Fibroblast of lung (primary cell): ENCODE results near the gene ATP13A5. TPM values are rescaled to one million over a fixed set of nuclear protein-coding genes. Genes with fewer than 3 reads are reported as not detected.

ENCODE experiments used
- DNase-seq, 2 donors: peaks; one replicate each; pipeline versions ENCODE4 v3.0.0 to v3.0.0-alpha.2; 2010; ENCODE audit warnings: low read depth in 2 of 2
- H2AFZ ChIP-seq: 2 replicates; pipeline ENCODE4 v1.5.1; 2012; ENCODE audit warnings: low read length, control low read depth, inconsistent platforms
- H3K27ac ChIP-seq: 2 replicates; pipeline ENCODE4 v1.5.1; 2011; ENCODE audit warnings: low read length, control low read depth; ENCODE audit not compliant: insufficient read depth
- H3K27me3 ChIP-seq: 2 replicates; pipeline ENCODE4 v1.5.1; 2011; ENCODE audit warnings: mild to moderate bottlenecking, low read length; ENCODE audit not compliant: control insufficient read depth, insufficient read depth
- H3K36me3 ChIP-seq: 2 replicates; pipeline ENCODE4 v1.5.1; 2011; ENCODE audit warnings: low read length; ENCODE audit not compliant: control insufficient read depth, insufficient read depth
- H3K4me1 ChIP-seq: 2 replicates; pipeline ENCODE4 v1.5.1; 2011; ENCODE audit warnings: low read length; ENCODE audit not compliant: control insufficient read depth, insufficient read depth; ENCODE audit errors: extremely low read depth
- H3K4me2 ChIP-seq: 2 replicates; pipeline ENCODE4 v1.5.1; 2011; ENCODE audit warnings: low read length, control low read depth; ENCODE audit not compliant: insufficient read depth; ENCODE audit errors: extremely low read depth
- H3K4me3 ChIP-seq, 4 experiments: fragments of 200-600 bp in 1 of 4; sonication (generic) in 1 of 4; replicated peaks in 1 of 4; 2 replicates each; pipeline ENCODE4 v1.5.1; 2011 to 2016; ENCODE audit warnings: low read length in 4 of 4, low read depth in 3 of 4, mild to moderate bottlenecking in 3 of 4, control low read depth in 2 of 4, inconsistent platforms in 1 of 4, mixed read lengths in 1 of 4; ENCODE audit not compliant: insufficient read depth in 1 of 4; ENCODE audit errors: control extremely low read depth in 1 of 4
- H3K79me2 ChIP-seq: 2 replicates; pipeline ENCODE4 v1.5.1; 2012; ENCODE audit warnings: mild to moderate bottlenecking, low read length, inconsistent platforms; ENCODE audit not compliant: control insufficient read depth, insufficient read depth
- H3K9ac ChIP-seq: 2 replicates; pipeline ENCODE4 v1.5.1; 2011; ENCODE audit warnings: mild to moderate bottlenecking, low read length, control low read depth; ENCODE audit not compliant: insufficient read depth
- H3K9me3 ChIP-seq: 2 replicates; pipeline ENCODE4 v1.5.1; 2012; ENCODE audit warnings: low read depth, low read length; ENCODE audit not compliant: control insufficient read depth, insufficient read depth
- H4K20me1 ChIP-seq: 2 replicates; pipeline ENCODE4 v1.5.1; 2011; ENCODE audit warnings: low read length; ENCODE audit not compliant: control insufficient read depth, insufficient read depth; ENCODE audit errors: extremely low read depth
- EZH2 ChIP-seq: IDR thresholded peaks from 2 replicates; pipeline ENCODE4 v1.5.1; 2012; ENCODE audit warnings: low read length, control low read depth, mild to moderate bottlenecking; ENCODE audit errors: missing control alignments
- polyA plus RNA-seq, 2 donors: library from polyadenylated mRNA; depleted of rRNA in 1 of 2; stranded (reverse) in 1 of 2; unstranded in 1 of 2; fragments of >200 nt; gene quantifications; 2 replicates each; pipeline ENCODE4 v1.2.1, GENCODE V29; 2011 to 2012; ENCODE audit warnings: missing spikeins in 1 of 2
- total RNA-seq: library from RNA; depleted of rRNA; stranded (reverse); fragments of >200 nt; gene quantifications from 2 replicates; pipeline ENCODE4 v1.2.1, GENCODE V29; 2014
- TF ChIP-seq, protein P1 (sequence below), 2 donors: IDR thresholded peaks in 1 of 2; conservative IDR thresholded peaks in 1 of 2; 1 replicate in 1 of 2; 2 replicates in 1 of 2; pipeline ENCODE4 v1.5.1; 2011 to 2012; ENCODE audit warnings: low read length in 2 of 2, control low read depth in 1 of 2, inconsistent platforms in 1 of 2, low read depth in 1 of 2, mild to moderate bottlenecking in 1 of 2

ATP13A5 gene
- total and polyA plus RNA-seq, 2 donors (not counting 1 experiment from before 2014, with no cell fraction given), result not detected

DNA sequence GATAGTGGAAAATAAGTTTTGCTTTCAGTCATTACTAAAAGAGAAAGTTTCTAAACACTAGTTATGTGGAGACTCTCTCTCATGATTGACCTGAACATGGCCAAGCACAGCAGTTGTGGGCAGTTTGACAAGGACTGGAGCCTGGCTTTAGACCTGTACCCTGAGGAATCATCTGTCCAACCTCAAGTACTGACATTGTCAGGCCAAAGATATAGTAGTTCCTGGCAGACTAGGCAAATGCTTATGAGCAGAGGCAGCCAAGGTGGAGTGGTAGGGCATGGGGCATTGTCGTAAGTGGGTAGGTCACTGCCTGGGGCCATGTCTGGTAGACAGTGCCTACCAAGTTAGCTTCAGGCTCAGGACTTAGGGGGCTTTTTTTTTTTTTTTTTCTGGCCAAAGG lies 116.6 kb downstream of the ATP13A5 start:
- no peak overlapping the region for H2AFZ ChIP-seq
- H4K20me1 ChIP-seq, result no peaks in the 10 kb centered on the region
- H3K4me2 ChIP-seq, result no peak overlapping the region
- H3K79me2 ChIP-seq, result no peaks in the 10 kb centered on the region
- H3K9me3 ChIP-seq, result no peaks in the 10 kb centered on the region
- H3K4me3 ChIP-seq, result no peak overlapping the region
- H3K27me3 ChIP-seq, result no peaks in the 10 kb centered on the region
- no peak for TF ChIP-seq EZH2
- TF ChIP-seq, protein P1, sequence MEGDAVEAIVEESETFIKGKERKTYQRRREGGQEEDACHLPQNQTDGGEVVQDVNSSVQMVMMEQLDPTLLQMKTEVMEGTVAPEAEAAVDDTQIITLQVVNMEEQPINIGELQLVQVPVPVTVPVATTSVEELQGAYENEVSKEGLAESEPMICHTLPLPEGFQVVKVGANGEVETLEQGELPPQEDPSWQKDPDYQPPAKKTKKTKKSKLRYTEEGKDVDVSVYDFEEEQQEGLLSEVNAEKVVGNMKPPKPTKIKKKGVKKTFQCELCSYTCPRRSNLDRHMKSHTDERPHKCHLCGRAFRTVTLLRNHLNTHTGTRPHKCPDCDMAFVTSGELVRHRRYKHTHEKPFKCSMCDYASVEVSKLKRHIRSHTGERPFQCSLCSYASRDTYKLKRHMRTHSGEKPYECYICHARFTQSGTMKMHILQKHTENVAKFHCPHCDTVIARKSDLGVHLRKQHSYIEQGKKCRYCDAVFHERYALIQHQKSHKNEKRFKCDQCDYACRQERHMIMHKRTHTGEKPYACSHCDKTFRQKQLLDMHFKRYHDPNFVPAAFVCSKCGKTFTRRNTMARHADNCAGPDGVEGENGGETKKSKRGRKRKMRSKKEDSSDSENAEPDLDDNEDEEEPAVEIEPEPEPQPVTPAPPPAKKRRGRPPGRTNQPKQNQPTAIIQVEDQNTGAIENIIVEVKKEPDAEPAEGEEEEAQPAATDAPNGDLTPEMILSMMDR (conservative IDR thresholded peaks at IDR 0.05 in 1 of 2, IDR thresholded peaks at IDR 0.05 in 1 of 2; ENCODE audit: low read depth in 1 of 2, low read length in 2 of 2), result no peak
- H3K9ac ChIP-seq, result no peak overlapping the region
- no peaks in the 10 kb centered on the region for H3K36me3 ChIP-seq
- H3K27ac ChIP-seq, result no peak overlapping the region
- no peaks in the 10 kb centered on the region for H3K4me1 ChIP-seq
- DNase-seq, result no peak

DNA sequence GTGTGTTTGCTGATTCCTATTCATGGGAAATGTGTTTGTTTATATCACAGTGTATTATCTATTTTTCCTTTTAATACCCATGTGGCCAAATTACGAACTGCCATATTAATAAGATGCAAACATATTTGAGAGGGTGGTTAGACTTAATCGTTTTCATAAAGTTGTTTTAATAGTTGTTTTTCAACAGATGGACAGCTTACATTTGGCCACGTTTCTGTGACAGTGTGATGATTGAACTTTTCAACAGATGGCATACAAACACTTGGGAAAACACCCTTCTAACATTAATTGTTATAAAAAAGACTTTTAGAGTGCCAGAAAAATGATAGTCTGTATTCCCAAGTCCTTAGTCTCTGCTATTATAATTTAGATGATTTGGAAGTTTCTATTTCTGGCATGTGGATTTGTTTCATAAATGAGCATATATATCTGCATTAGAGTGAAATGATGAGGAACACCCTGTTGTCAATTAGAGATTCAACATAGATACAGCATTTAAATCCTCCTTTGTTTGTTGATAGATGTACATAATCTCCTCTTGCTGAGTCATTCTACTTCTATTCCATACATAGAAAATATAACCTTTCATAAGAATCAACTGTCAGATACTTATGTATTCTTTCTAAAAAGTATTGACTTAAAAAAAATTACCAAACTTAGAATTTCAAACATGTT lies 124.4 kb downstream of the ATP13A5 start:
- no peak overlapping the region for H3K4me2 ChIP-seq
- no peaks in the 10 kb centered on the region for H3K79me2 ChIP-seq
- no peak overlapping the region for H3K4me3 ChIP-seq
- H3K9ac ChIP-seq, result no peak overlapping the region
- no peaks in the 10 kb centered on the region for H3K27me3 ChIP-seq
- no peak overlapping the region for H3K27ac ChIP-seq
- no peaks in the 10 kb centered on the region for H3K9me3 ChIP-seq
- no peak for DNase-seq
- no peak overlapping the region for H2AFZ ChIP-seq
- no peaks in the 10 kb centered on the region for H3K4me1 ChIP-seq
- no peaks in the 10 kb centered on the region for H3K36me3 ChIP-seq
- TF ChIP-seq, protein P1 (conservative IDR thresholded peaks at IDR 0.05 in 1 of 2, IDR thresholded peaks at IDR 0.05 in 1 of 2; ENCODE audit: low read depth in 1 of 2, low read length in 2 of 2), result no peak
- TF ChIP-seq EZH2, result no peak
- H4K20me1 ChIP-seq, result no peaks in the 10 kb centered on the region

DNA sequence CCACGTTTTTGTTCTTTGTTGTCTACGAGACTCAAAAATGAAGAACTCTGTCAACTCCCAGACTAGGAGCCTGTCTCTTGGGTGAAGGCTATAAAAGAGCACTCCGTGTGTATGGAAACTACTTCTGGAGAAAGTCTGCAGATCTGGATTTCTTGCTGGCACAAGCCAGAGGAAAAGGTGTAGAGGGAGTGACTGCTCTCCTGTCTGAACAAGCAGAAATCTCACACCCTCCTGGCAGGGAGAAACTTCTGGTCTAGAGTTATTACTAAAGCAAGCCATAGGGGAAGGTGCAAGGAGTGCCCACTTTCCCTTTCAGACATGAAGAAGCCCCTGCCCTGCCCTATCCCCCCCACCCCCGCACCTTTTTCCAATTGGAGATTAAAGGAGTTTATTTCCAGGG lies 128.1 kb downstream of the ATP13A5 start:
- Histone ChIP-seq H3K27me3 (no peaks in the 10 kb centered on the region), H3K9me3 (no peaks in the 10 kb centered on the region), H3K36me3 (no peaks in the 10 kb centered on the region), H3K27ac (no peak overlapping the region), H2AFZ (no peak overlapping the region), H3K4me1 (no peaks in the 10 kb centered on the region), H4K20me1 (no peaks in the 10 kb centered on the region), H3K9ac (no peak overlapping the region), H3K4me2 (no peak overlapping the region), H3K4me3 (no peak overlapping the region), H3K79me2 (no peaks in the 10 kb centered on the region)
- TF ChIP-seq EZH2, result no peak
- TF ChIP-seq, protein P1 (conservative IDR thresholded peaks at IDR 0.05 in 1 of 2, IDR thresholded peaks at IDR 0.05 in 1 of 2; ENCODE audit: low read depth in 1 of 2, low read length in 2 of 2), result no peak
- DNase-seq, result no peak
